GM23338 (cell line): ENCODE data around the gene RNF13. TPM values are rescaled to one million over a fixed set of nuclear protein-coding genes. Genes with fewer than 3 reads are reported as not detected.
"Not testable (repeated sequence)": the region's sequence is repeated elsewhere in the genome, so short reads cannot be mapped to it uniquely, and the experiment has no call there.

ENCODE experiments used
- ATAC-seq: fragments of 200-7000 bp; cut with Tn5 transposase; 3 replicates; pipeline ENCODE4 v1.9.1; 2020
- DNase-seq: peaks from one replicate; pipeline ENCODE4 v3.0.0-alpha.2; 2015; ENCODE audit warnings: low spot score
- H2AFZ ChIP-seq: fragments of 200-600 bp; sonication (generic); 2 replicates; pipeline ENCODE4 v1.8.0; 2016; ENCODE audit warnings: antibody characterized with exemption, mild to moderate bottlenecking, moderate library complexity
- H3F3A ChIP-seq: fragments of 200-600 bp; sonication (generic); replicated peaks from 2 replicates; pipeline ENCODE4 v1.8.0; 2017; ENCODE audit warnings: antibody characterized with exemption, mixed run types, low read depth
- H3K27ac ChIP-seq: fragments of 200-600 bp; sonication (generic); 2 replicates; pipeline ENCODE4 v1.6.1; 2016; ENCODE audit warnings: low read depth
- H3K27me3 ChIP-seq: fragments of 200-600 bp; sonication (generic); 2 replicates; pipeline ENCODE4 v1.8.0; 2016; ENCODE audit warnings: mild to moderate bottlenecking, mixed run types, moderate library complexity; ENCODE audit not compliant: insufficient read depth
- H3K36me3 ChIP-seq: fragments of 200-600 bp; sonication (generic); 2 replicates; pipeline ENCODE4 v1.8.0; 2016; ENCODE audit warnings: mild to moderate bottlenecking; ENCODE audit not compliant: insufficient read depth
- H3K4me1 ChIP-seq: fragments of 200-600 bp; sonication (generic); 2 replicates; pipeline ENCODE4 v1.8.0; 2016; ENCODE audit warnings: mild to moderate bottlenecking, moderate library complexity; ENCODE audit not compliant: insufficient read depth
- H3K4me2 ChIP-seq: fragments of 200-600 bp; sonication (generic); 2 replicates; pipeline ENCODE4 v1.7.1; 2017; ENCODE audit warnings: mixed run types
- H3K4me3 ChIP-seq: fragments of 200-600 bp; sonication (generic); 2 replicates; pipeline ENCODE4 v1.6.1; 2016; ENCODE audit warnings: mixed run types
- H3K79me2 ChIP-seq: fragments of 200-600 bp; sonication (generic); replicated peaks from 2 replicates; pipeline ENCODE4 v1.8.0; 2017; ENCODE audit warnings: mild to moderate bottlenecking; ENCODE audit not compliant: insufficient read depth
- H3K9me2 ChIP-seq: fragments of 200-600 bp; sonication (generic); 2 replicates; pipeline ENCODE4 v1.8.0; 2017; ENCODE audit not compliant: insufficient read depth
- H4K20me1 ChIP-seq: fragments of 200-600 bp; sonication (generic); replicated peaks from 2 replicates; pipeline ENCODE4 v1.8.0; 2017; ENCODE audit warnings: mild to moderate bottlenecking; ENCODE audit not compliant: insufficient read depth
- H3K27ac Mint-ChIP-seq: 2 replicates; pipeline ENCODE4 v1.8.0; 2020; ENCODE audit warnings: inconsistent platforms, mild to moderate bottlenecking, moderate library complexity, mixed read lengths
- H3K27me3 Mint-ChIP-seq: 3 replicates; pipeline ENCODE4 v1.8.0; 2022; ENCODE audit warnings: low read depth, mild to moderate bottlenecking, moderate library complexity, mixed read lengths, inconsistent platforms; ENCODE audit not compliant: insufficient read depth, poor library complexity
- H3K36me3 Mint-ChIP-seq: 3 replicates; pipeline ENCODE4 v1.8.0; 2021; ENCODE audit warnings: low read depth, mild to moderate bottlenecking, inconsistent platforms, moderate library complexity, mixed read lengths
- H3K4me1 Mint-ChIP-seq: 3 replicates; pipeline ENCODE4 v1.8.0; 2020; ENCODE audit warnings: mild to moderate bottlenecking, inconsistent platforms, mixed read lengths
- H3K4me3 Mint-ChIP-seq: 3 replicates; pipeline ENCODE4 v1.8.0; 2021; ENCODE audit warnings: moderate library complexity, mild to moderate bottlenecking, inconsistent platforms, mixed read lengths
- H3K9me3 Mint-ChIP-seq: 3 replicates; pipeline ENCODE4 v1.8.0; 2020; ENCODE audit warnings: moderate library complexity, mild to moderate bottlenecking, inconsistent platforms, mixed read lengths
- EZH2 ChIP-seq: fragments of 200-600 bp; sonication (generic); IDR thresholded peaks from one replicate; pipeline ENCODE4 v1.8.0; 2017; ENCODE audit warnings: antibody characterized with exemption, mild to moderate bottlenecking, low read depth; ENCODE audit not compliant: unreplicated experiment
- JUNB ChIP-seq: IDR thresholded peaks from one replicate; pipeline ENCODE4 v1.6.1; 2016; ENCODE audit warnings: antibody characterized with exemption; ENCODE audit not compliant: unreplicated experiment
- STAT1 ChIP-seq: IDR thresholded peaks from one replicate; pipeline ENCODE4 v1.6.1; 2016; ENCODE audit warnings: antibody characterized with exemption; ENCODE audit not compliant: unreplicated experiment
- ZNF114 ChIP-seq: fragments of 250-450 bp; sonication (Bioruptor Pico); IDR thresholded peaks from 2 replicates; pipeline ENCODE4 v1.5.0; 2020; ENCODE audit warnings: mild to moderate bottlenecking, moderate library complexity
- ZNF331 ChIP-seq: fragments of 250-450 bp; sonication (Bioruptor Pico); IDR thresholded peaks from 2 replicates; pipeline ENCODE4 v1.5.0; 2020; ENCODE audit warnings: low read depth, mild to moderate bottlenecking, moderate library complexity
- polyA plus RNA-seq: library from polyadenylated mRNA; unstranded; fragments of >200 nt; fragmentation: Nextera tagmentation; extraction: Ambion mirVana; gene quantifications from 2 replicates; pipeline ENCODE4 v1.2.1, GENCODE V29; 2016
- total RNA-seq: library from RNA; depleted of rRNA; stranded (reverse); fragments of >200 nt; shearing (Covaris generic); gene quantifications from 2 replicates; pipeline ENCODE4 v1.2.3, GENCODE V29; 2014
- TF ChIP-seq, protein P1 (sequence below): IDR thresholded peaks from 2 replicates; pipeline ENCODE4 v1.6.1; 2016; ENCODE audit warnings: antibody characterized with exemption
- TF ChIP-seq, protein P2 (sequence below): IDR thresholded peaks from one replicate; pipeline ENCODE4 v1.6.1; 2018; ENCODE audit warnings: antibody characterized with exemption; ENCODE audit not compliant: unreplicated experiment
- TF ChIP-seq, protein P3 (sequence below), 2 experiments: fragments of 200-600 bp in 1 of 2; sonication (generic) in 1 of 2; conservative IDR thresholded peaks; 2 replicates each; pipeline versions ENCODE4 v1.5.1 to v1.6.1; 2016 to 2017; ENCODE audit warnings: antibody characterized with exemption in 2 of 2, low read depth in 2 of 2, mild to moderate bottlenecking in 2 of 2, moderate library complexity in 1 of 2

Gene RNF13
- total and polyA plus RNA-seq, 2 experiments from 2014 or later = 46.3 to 101 TPM

DNA sequence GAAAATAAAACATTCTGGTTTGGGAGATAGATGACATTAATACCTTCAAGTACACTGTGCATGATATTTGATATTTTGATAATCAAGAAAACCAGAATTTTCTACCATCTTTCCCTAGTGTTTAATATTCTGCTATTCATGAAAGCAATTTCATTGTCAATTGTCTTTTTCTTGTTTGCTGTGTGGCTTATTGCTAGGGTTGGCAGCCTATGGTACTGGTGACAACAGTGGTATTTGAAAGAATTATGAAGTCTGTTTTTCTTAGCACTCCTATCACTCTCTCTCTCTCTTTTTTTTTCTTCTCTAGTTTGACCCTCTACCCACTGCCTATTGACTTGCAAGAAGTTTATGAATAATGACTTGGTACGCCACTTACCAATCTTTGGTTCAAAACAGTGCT is 15.4 kb downstream of the RNF13 start (continued):
- TF ChIP-seq STAT1 (no peak), ZNF114 (CRISPR knock-in tag) (no peak), ZNF331 (CRISPR knock-in tag) (no peak), EZH2 (no peak), JUNB (no peak)
- TF ChIP-seq, protein P1, sequence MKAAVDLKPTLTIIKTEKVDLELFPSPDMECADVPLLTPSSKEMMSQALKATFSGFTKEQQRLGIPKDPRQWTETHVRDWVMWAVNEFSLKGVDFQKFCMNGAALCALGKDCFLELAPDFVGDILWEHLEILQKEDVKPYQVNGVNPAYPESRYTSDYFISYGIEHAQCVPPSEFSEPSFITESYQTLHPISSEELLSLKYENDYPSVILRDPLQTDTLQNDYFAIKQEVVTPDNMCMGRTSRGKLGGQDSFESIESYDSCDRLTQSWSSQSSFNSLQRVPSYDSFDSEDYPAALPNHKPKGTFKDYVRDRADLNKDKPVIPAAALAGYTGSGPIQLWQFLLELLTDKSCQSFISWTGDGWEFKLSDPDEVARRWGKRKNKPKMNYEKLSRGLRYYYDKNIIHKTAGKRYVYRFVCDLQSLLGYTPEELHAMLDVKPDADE = no peak
- TF ChIP-seq, protein P2, sequence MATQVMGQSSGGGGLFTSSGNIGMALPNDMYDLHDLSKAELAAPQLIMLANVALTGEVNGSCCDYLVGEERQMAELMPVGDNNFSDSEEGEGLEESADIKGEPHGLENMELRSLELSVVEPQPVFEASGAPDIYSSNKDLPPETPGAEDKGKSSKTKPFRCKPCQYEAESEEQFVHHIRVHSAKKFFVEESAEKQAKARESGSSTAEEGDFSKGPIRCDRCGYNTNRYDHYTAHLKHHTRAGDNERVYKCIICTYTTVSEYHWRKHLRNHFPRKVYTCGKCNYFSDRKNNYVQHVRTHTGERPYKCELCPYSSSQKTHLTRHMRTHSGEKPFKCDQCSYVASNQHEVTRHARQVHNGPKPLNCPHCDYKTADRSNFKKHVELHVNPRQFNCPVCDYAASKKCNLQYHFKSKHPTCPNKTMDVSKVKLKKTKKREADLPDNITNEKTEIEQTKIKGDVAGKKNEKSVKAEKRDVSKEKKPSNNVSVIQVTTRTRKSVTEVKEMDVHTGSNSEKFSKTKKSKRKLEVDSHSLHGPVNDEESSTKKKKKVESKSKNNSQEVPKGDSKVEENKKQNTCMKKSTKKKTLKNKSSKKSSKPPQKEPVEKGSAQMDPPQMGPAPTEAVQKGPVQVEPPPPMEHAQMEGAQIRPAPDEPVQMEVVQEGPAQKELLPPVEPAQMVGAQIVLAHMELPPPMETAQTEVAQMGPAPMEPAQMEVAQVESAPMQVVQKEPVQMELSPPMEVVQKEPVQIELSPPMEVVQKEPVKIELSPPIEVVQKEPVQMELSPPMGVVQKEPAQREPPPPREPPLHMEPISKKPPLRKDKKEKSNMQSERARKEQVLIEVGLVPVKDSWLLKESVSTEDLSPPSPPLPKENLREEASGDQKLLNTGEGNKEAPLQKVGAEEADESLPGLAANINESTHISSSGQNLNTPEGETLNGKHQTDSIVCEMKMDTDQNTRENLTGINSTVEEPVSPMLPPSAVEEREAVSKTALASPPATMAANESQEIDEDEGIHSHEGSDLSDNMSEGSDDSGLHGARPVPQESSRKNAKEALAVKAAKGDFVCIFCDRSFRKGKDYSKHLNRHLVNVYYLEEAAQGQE = no peak
- TF ChIP-seq, protein P3, sequence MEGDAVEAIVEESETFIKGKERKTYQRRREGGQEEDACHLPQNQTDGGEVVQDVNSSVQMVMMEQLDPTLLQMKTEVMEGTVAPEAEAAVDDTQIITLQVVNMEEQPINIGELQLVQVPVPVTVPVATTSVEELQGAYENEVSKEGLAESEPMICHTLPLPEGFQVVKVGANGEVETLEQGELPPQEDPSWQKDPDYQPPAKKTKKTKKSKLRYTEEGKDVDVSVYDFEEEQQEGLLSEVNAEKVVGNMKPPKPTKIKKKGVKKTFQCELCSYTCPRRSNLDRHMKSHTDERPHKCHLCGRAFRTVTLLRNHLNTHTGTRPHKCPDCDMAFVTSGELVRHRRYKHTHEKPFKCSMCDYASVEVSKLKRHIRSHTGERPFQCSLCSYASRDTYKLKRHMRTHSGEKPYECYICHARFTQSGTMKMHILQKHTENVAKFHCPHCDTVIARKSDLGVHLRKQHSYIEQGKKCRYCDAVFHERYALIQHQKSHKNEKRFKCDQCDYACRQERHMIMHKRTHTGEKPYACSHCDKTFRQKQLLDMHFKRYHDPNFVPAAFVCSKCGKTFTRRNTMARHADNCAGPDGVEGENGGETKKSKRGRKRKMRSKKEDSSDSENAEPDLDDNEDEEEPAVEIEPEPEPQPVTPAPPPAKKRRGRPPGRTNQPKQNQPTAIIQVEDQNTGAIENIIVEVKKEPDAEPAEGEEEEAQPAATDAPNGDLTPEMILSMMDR (conservative IDR thresholded peaks at IDR 0.05; ENCODE audit: low read depth in 2 of 2) = no peak

DNA sequence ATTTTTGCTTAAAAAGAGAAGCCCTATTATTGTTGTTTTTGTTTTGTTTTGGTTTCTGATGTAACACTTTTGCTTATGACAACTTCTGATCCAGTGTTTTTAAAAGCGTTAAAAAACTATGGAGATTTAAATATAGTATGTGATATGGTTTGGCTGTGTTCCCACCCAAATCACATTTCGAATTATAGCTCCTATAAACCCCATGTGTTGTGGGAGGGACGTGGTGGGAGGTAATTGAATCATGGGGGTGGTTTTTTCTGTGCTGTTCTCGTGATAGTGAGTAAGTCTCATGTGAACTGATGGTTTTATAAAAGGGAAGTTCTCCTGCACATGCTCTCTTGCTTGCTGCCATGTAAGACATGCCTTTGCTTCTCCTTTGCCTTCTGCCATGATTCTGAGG is 16.6 kb downstream of the RNF13 start:
- H3K27ac ChIP-seq, H3K4me3 ChIP-seq: not testable (repeated sequence)
- peaks cover 58% of the 10 kb centered on the region for H3K9me3 Mint-ChIP-seq

More for the DNA sequence above, 16.6 kb downstream of the RNF13 start:
- ATAC-seq, H3K4me3 Mint-ChIP-seq, H3K27me3 ChIP-seq, H3K9me2 ChIP-seq, H3K27ac Mint-ChIP-seq, H3F3A ChIP-seq, H3K4me2 ChIP-seq, H2AFZ ChIP-seq, H4K20me1 ChIP-seq, DNase-seq, H3K27me3 Mint-ChIP-seq: not testable (repeated sequence)
- Mint-ChIP-seq H3K36me3 (peaks cover 61% of the 10 kb centered on the region), H3K4me1 (peaks cover 13% of the 10 kb centered on the region)
- H3K79me2 ChIP-seq = peaks cover 94% of the 10 kb centered on the region
- H3K36me3 ChIP-seq = peaks cover 36% of the 10 kb centered on the region
- peaks cover 10% of the 10 kb centered on the region for H3K4me1 ChIP-seq
